HEK293 (cell line): Measurements from ENCODE around the gene KITLG.

Source experiments
- CTCF ChIA-PET: fragments of 350-600 bp; formaldehyde crosslinking; extraction: SDS; loops from one replicate; lab custom pipeline; 2021; ENCODE audit warnings: antibody characterized with exemption; lab: Yijun Ruan, JAX
- POLR2A ChIA-PET: fragments of 300-600 bp; formaldehyde crosslinking; extraction: SDS; loops from one replicate; lab custom pipeline; 2020; ENCODE audit warnings: antibody characterized with exemption, inconsistent platforms; lab: Yijun Ruan, JAX
- H3K27ac ChIP-seq: fragments of 200-500 bp; sonication (Bioruptor generic); 2 replicates; pipeline ENCODE4 v1.5.1; 2014; ENCODE audit warnings: low read depth, low read length, control low read depth, inconsistent platforms; ENCODE audit errors: extremely low read depth
- H3K36me3 ChIP-seq, 2 experiments: fragments of 200-500 bp in 1 of 2; sonication (Bioruptor generic) in 1 of 2; 1 replicate in 1 of 2; 2 replicates in 1 of 2; pipeline ENCODE4 v1.5.1; 2014 to 2017; ENCODE audit warnings: inconsistent platforms in 2 of 2, low read length in 2 of 2; ENCODE audit not compliant: control insufficient read depth in 2 of 2, insufficient read depth in 1 of 2
- H3K4me1 ChIP-seq: fragments of 200-500 bp; sonication (Bioruptor generic); 2 replicates; pipeline ENCODE4 v1.5.1; 2014; ENCODE audit warnings: mild to moderate bottlenecking, low read length, inconsistent platforms; ENCODE audit not compliant: control insufficient read depth, insufficient read depth
- H3K4me3 ChIP-seq: 2 replicates; pipeline ENCODE4 v1.5.1; 2011; ENCODE audit warnings: low read depth, mild to moderate bottlenecking, control low read depth, low read length, moderate library complexity
- H3K9me3 ChIP-seq: fragments of 200-500 bp; sonication (Bioruptor generic); 2 replicates; pipeline ENCODE4 v1.5.1; 2014; ENCODE audit warnings: low read depth, low read length, inconsistent platforms; ENCODE audit not compliant: control insufficient read depth, insufficient read depth
- AEBP2 ChIP-seq: fragments of 450-650 bp; formaldehyde crosslinking; IDR thresholded peaks from 2 replicates; pipeline ENCODE4 v1.5.1; 2016; ENCODE audit warnings: missing biosample characterization, missing genetic modification characterization, borderline replicate concordance
- FEZF1 ChIP-seq: fragments of 450-650 bp; formaldehyde crosslinking; IDR thresholded peaks from 2 replicates; pipeline ENCODE4 v1.5.1; 2016; ENCODE audit warnings: missing biosample characterization, missing genetic modification characterization
- REPIN1 ChIP-seq: fragments of 450-650 bp; formaldehyde crosslinking; IDR thresholded peaks from 2 replicates; pipeline ENCODE4 v1.5.1; 2017; ENCODE audit warnings: missing biosample characterization, missing genetic modification characterization, low read depth
- SCRT2 ChIP-seq: fragments of 450-650 bp; formaldehyde crosslinking; IDR thresholded peaks from 2 replicates; pipeline ENCODE4 v1.5.1; 2016; ENCODE audit warnings: missing biosample characterization, missing genetic modification characterization
- ZBTB48 ChIP-seq: fragments of 450-650 bp; formaldehyde crosslinking; IDR thresholded peaks from 2 replicates; pipeline ENCODE4 v1.5.1; 2016; ENCODE audit warnings: missing biosample characterization, missing genetic modification characterization
- ZNF16 ChIP-seq: fragments of 450-650 bp; formaldehyde crosslinking; IDR thresholded peaks from 2 replicates; pipeline ENCODE4 v1.5.1; 2016; ENCODE audit warnings: low read depth, missing biosample characterization, missing genetic modification characterization
- ZNF169 ChIP-seq: fragments of 450-650 bp; formaldehyde crosslinking; IDR thresholded peaks from 2 replicates; pipeline ENCODE4 v1.5.1; 2016; ENCODE audit warnings: missing biosample characterization, missing genetic modification characterization
- ZNF19 ChIP-seq: fragments of 450-650 bp; formaldehyde crosslinking; IDR thresholded peaks from 2 replicates; pipeline ENCODE4; 2016; ENCODE audit warnings: missing biosample characterization, missing genetic modification characterization, low read depth
- ZNF24 ChIP-seq: fragments of 450-650 bp; formaldehyde crosslinking; IDR thresholded peaks from 2 replicates; pipeline ENCODE4 v1.5.1; 2016; ENCODE audit warnings: missing biosample characterization, missing genetic modification characterization
- ZNF248 ChIP-seq: fragments of 450-650 bp; formaldehyde crosslinking; IDR thresholded peaks from 2 replicates; pipeline ENCODE4 v1.5.1; 2017; ENCODE audit warnings: missing biosample characterization, missing genetic modification characterization
- ZNF341 ChIP-seq: fragments of 450-650 bp; formaldehyde crosslinking; IDR thresholded peaks from 2 replicates; pipeline ENCODE4; 2016; ENCODE audit warnings: low read depth, missing biosample characterization, missing genetic modification characterization
- ZNF426 ChIP-seq: fragments of 450-650 bp; formaldehyde crosslinking; IDR thresholded peaks from 2 replicates; pipeline ENCODE4 v1.5.1; 2017; ENCODE audit warnings: missing biosample characterization, missing genetic modification characterization, mild to moderate bottlenecking, inconsistent platforms, moderate library complexity
- ZNF48 ChIP-seq: fragments of 450-650 bp; formaldehyde crosslinking; IDR thresholded peaks from 2 replicates; pipeline ENCODE4 v1.5.1; 2016; ENCODE audit warnings: missing biosample characterization, missing genetic modification characterization
- ZNF521 ChIP-seq: fragments of 450-650 bp; formaldehyde crosslinking; IDR thresholded peaks from 2 replicates; pipeline ENCODE4 v1.5.1; 2017; ENCODE audit warnings: missing biosample characterization, mild to moderate bottlenecking, missing genetic modification characterization
- ZNF624 ChIP-seq: fragments of 450-650 bp; formaldehyde crosslinking; IDR thresholded peaks from 2 replicates; pipeline ENCODE4 v1.5.1; 2017; ENCODE audit warnings: missing biosample characterization, missing genetic modification characterization
- ZNF660 ChIP-seq: fragments of 450-650 bp; IDR thresholded peaks from 2 replicates; pipeline ENCODE4 v1.5.1; 2018; ENCODE audit warnings: missing biosample characterization, mild to moderate bottlenecking, missing genetic modification characterization
- ZNF76 ChIP-seq: fragments of 450-650 bp; formaldehyde crosslinking; IDR thresholded peaks from 2 replicates; pipeline ENCODE4; 2016; ENCODE audit warnings: low read depth, missing biosample characterization, missing genetic modification characterization, borderline replicate concordance
- ZNF768 ChIP-seq: fragments of 450-650 bp; formaldehyde crosslinking; IDR thresholded peaks from 2 replicates; pipeline ENCODE4 v1.5.1; 2018; ENCODE audit warnings: missing biosample characterization, mild to moderate bottlenecking, missing genetic modification characterization
- ZSCAN5A ChIP-seq: fragments of 450-650 bp; formaldehyde crosslinking; IDR thresholded peaks from 2 replicates; pipeline ENCODE4 v1.5.1; 2016; ENCODE audit warnings: missing biosample characterization, missing genetic modification characterization
- TF ChIP-seq, protein P1 (sequence below): fragments of 450-650 bp; formaldehyde crosslinking; optimal IDR thresholded peaks from 2 replicates; pipeline ENCODE3; 2016; ENCODE audit warnings: missing biosample characterization, mild to moderate bottlenecking, missing genetic modification characterization
- TF ChIP-seq, protein P2 (sequence below): fragments of 450-650 bp; formaldehyde crosslinking; IDR thresholded peaks from 2 replicates; pipeline ENCODE4 v1.5.1; 2017; ENCODE audit warnings: missing biosample characterization, missing genetic modification characterization
- TF ChIP-seq, protein P3 (sequence below): fragments of 450-650 bp; formaldehyde crosslinking; IDR thresholded peaks from 2 replicates; pipeline ENCODE4 v1.5.1; 2017; ENCODE audit warnings: missing biosample characterization, missing genetic modification characterization

Gene KITLG

DNA sequence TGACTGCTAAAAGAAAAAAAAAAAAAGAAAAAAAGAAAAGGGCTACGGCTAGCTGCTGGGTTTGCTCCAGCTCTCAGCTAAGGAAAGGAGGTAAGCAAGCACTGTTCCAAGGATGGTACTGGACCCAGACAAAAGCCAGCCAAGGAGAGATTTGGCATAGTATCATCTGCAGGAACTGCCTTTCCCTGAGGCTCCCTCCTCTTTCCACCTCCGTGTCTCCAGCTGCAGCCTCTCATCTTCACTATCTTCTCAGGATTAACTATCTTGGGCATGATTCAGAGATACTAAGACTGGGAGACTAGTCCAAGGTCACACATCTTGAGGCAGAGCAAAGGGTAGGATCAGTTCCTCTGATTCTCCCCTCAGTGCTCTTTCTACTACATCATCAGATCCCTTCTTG is 6.0 kb downstream of the KITLG start (continued):
- TF ChIP-seq AEBP2 (tag by site-specific recombination) (no peak), ZNF660 (no peak), ZNF19 (tag by site-specific recombination) (no peak), REPIN1 (tag by site-specific recombination) (no peak)

DNA sequence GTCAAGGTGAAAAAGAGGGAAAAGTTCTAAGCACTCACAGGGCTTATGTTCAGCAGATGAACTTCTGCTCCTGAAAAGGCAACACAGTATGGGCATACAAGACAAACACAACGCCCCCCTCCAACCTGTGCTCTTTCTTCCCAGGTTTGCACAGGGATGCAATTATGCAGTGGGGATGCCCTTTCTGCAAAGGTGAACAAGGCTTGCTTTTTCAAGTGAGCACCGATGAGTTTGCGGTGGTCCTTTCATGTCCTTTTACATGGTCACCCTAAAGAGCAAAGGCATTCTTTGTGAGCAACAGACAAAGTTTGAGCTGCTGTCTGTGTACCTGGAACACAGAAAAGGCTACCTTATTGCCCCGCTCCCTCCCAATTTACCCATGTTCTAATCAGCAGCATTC is 6.7 kb downstream of the KITLG start:
- TF ChIP-seq ZNF521 (tag by site-specific recombination) (no peak), ZNF169 (tag by site-specific recombination) (no peak), ZNF768 (tag by site-specific recombination) (no peak), ZNF624 (tag by site-specific recombination) (no peak), ZNF76 (tag by site-specific recombination) (no peak), ZNF48 (no peak), ZNF341 (no peak), ZNF248 (tag by site-specific recombination) (no peak), SCRT2 (tag by site-specific recombination) (no peak), ZNF24 (tag by site-specific recombination) (no peak), ZNF426 (no peak), ZBTB48 (tag by site-specific recombination) (no peak), FEZF1 (tag by site-specific recombination) (no peak), ZNF16 (no peak), ZSCAN5A (tag by site-specific recombination) (no peak)
- TF ChIP-seq, protein P1, sequence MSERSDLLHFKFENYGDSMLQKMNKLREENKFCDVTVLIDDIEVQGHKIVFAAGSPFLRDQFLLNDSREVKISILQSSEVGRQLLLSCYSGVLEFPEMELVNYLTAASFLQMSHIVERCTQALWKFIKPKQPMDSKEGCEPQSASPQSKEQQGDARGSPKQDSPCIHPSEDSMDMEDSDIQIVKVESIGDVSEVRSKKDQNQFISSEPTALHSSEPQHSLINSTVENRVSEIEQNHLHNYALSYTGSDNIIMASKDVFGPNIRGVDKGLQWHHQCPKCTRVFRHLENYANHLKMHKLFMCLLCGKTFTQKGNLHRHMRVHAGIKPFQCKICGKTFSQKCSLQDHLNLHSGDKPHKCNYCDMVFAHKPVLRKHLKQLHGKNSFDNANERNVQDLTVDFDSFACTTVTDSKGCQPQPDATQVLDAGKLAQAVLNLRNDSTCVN, result no peak
- TF ChIP-seq, protein P2, sequence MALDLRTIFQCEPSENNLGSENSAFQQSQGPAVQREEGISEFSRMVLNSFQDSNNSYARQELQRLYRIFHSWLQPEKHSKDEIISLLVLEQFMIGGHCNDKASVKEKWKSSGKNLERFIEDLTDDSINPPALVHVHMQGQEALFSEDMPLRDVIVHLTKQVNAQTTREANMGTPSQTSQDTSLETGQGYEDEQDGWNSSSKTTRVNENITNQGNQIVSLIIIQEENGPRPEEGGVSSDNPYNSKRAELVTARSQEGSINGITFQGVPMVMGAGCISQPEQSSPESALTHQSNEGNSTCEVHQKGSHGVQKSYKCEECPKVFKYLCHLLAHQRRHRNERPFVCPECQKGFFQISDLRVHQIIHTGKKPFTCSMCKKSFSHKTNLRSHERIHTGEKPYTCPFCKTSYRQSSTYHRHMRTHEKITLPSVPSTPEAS (tag by site-specific recombination), result no peak
- TF ChIP-seq, protein P3, sequence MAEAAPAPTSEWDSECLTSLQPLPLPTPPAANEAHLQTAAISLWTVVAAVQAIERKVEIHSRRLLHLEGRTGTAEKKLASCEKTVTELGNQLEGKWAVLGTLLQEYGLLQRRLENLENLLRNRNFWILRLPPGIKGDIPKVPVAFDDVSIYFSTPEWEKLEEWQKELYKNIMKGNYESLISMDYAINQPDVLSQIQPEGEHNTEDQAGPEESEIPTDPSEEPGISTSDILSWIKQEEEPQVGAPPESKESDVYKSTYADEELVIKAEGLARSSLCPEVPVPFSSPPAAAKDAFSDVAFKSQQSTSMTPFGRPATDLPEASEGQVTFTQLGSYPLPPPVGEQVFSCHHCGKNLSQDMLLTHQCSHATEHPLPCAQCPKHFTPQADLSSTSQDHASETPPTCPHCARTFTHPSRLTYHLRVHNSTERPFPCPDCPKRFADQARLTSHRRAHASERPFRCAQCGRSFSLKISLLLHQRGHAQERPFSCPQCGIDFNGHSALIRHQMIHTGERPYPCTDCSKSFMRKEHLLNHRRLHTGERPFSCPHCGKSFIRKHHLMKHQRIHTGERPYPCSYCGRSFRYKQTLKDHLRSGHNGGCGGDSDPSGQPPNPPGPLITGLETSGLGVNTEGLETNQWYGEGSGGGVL, result no peak
- POLR2A ChIA-PET, result interaction anchor here (0.6 kb wide), 1 partner anchor 198 kb away, joined by 4 read pairs; no protein-coding TSS in a partner anchor
- CTCF ChIA-PET, result interaction anchor here (0.6 kb wide), 1 partner anchor 670 kb away, joined by 6 read pairs; no protein-coding TSS in a partner anchor
- H3K9me3 ChIP-seq, result no peaks in the 10 kb centered on the region
- H3K27ac ChIP-seq, result peak overlapping the region; percentile 42; the same call in 1 of the 2 replicates
- peaks cover 44% of the 10 kb centered on the region for H3K4me1 ChIP-seq
- H3K36me3 ChIP-seq, result no peaks in the 10 kb centered on the region
- H3K4me3 ChIP-seq, result no peak overlapping the region
